Umbilical cord (tissue), 2 donors: ENCODE measurements around the gene ABCA3. TPM values are rescaled to one million over a fixed set of nuclear protein-coding genes. Genes with fewer than 3 reads are reported as not detected.

Experiments
- DNase-seq: peaks from one replicate; pipeline ENCODE4 v3.0.0-alpha.2; 2015; ENCODE audit warnings: low spot score
- total RNA-seq: library from RNA; depleted of rRNA; stranded (reverse); fragments of >200 nt; gene quantifications from one replicate; pipeline ENCODE4 v1.2.3, GENCODE V29; 2014; ENCODE audit warnings: low replicate concordance; ENCODE audit not compliant: insufficient read depth

ABCA3 gene
- total RNA-seq, 1 donor from 2014 or later, result 0.72 TPM

DNA sequence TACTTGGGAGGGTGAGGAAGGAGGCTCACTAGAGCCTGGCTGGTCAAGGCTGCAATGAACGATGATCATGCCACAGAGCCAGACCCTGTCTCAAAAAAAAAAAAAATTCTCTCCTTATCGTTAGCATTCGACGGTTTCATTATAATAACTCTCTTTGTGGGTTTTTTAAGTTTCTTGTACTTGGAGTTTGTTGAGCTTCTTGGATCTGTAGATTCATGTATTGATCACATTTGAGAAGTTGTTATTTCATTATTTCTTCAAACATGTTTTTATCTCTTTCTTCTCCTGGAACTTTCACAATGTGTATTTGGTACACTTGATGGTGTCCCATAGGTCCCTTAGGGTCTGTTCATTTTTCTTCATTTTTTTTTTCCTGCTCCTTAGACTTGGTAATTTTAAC is 16.8 kb upstream of the ABCA3 start:
- DNase-seq, result no peak

DNA sequence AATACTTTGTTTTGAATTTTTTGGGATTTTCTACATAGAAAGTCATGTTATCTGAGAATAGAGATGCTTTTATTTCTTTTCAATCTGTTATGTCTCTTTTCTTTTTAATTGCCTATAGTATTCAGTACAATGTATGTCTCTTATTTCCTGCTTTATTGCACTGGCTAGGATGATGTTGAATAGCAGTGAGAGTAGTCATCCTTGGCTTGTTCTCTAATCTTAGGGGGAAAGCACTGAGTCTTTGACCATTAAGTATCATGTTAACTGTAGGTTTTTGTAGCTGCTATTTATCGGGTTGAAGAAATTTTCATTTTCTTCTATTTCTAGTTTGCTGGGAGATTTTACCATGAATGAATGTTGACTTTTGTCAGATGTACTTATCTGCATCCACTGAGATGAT is 10.0 kb upstream of the ABCA3 start:
- DNase-seq, result no peak

DNA sequence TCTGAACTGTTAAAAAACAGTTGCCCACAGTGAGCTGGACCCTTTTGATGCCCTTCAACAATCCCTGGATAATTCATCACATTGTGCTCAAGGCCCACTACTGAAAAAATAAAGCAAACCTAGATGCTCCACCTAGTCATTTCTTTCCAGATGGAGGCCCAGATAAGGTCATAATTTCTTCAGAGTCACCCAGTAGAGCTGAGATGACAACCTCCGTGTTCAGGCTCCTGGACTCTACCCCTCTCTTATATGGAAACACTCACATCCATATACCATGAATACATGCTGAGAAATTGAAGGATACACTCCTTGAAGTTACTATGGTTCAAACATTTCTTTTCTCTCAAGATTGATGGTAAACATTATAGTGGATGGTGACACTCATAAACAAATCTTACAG is 2.7 kb upstream of the ABCA3 start:
- DNase-seq, result no peak

DNA sequence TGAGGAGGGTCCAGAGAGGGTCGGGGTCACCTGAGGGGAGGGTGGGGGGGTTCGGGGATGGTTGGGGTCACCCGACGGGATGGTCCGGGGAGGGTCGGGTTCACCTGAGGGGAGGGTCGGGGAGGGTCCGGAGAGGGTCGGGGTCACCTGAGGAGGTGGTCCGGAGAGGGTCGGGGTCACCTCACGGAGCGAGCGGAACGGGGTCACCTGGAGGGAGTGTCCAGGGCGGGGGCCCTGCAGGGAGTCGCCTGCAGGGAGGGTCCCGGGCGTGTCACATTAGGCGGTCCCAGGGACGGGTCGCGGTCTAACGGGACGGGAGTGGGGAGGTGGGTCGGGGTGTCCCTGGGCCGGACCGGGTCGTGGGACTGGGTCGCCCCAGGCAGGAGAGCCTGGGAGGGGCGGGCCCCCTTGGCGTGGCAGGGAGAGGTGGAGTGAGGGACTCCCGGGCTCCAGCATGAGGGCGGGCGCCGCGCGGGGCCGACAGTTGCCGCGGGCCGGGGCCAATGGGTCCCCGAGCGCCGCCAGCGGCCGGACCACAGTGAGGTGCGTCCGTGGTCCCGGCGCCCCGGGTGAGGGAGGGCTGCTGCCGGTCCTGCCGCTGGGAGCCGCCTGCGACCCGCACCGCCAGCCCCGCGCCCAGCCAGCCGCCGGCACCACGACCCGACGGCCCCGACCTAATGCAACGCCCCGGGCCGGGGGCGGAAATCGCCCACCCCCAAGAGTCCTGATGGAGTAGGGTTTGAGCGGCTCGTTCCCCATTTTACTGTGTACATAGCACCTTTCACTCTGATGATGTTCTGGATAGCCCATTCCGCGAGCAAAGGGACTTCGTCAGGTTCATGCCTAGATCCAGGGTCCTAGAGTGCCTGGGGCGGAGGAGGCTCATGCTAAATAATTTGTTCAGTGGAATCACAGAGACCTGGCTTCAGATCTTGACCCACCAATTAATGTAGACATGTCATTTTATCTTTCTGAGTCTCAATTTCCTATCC is 1.2 kb upstream of the ABCA3 start:
- DNase-seq, result no peak

DNA sequence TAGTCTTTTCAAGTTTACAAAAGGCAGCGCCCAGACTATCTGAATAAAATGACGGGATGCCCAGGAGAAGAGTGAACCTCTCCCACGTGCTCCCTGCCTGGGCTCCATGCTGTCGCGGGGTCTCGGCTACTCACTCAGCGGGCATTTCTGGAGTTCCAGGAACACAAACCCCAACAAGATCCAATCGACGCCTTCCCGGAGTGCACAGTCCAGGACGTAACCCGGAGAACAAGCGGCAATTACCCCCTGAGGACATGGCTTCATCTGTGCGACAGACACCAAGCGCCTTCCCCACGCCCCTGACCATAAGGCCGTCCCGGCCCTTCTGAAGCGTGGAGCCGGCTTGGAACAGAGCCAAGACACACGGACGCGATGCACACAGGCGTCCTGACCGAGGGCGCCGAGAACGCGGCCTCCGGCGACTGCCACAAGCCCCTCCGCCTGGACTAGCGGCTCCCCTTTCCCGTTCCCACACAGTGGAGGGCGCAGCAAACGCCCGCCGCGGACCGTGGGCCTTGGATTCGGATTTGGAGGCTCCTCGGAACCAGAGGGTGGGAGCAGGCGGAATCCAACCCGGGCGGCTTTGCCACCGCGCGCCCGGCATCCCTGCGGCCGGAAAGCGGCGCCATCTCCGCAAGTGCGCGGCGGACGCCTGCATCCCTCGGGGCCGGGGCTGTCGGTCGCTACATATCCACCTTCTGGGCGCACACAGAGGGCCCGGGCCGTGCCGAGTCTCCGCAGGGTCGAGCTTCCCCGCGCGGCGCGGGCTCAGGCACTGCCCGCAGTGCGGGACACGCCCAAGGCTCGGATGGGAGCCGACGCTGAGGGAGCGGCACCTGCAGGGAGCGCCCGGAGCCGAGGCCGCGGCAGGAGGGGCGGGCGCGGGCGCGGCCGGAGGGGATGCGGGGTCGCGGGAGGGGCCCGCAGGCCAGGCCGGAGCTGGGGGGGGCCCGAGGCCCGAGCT is 725 bp downstream of the ABCA3 start:
- peak; percentile 22 for DNase-seq

DNA sequence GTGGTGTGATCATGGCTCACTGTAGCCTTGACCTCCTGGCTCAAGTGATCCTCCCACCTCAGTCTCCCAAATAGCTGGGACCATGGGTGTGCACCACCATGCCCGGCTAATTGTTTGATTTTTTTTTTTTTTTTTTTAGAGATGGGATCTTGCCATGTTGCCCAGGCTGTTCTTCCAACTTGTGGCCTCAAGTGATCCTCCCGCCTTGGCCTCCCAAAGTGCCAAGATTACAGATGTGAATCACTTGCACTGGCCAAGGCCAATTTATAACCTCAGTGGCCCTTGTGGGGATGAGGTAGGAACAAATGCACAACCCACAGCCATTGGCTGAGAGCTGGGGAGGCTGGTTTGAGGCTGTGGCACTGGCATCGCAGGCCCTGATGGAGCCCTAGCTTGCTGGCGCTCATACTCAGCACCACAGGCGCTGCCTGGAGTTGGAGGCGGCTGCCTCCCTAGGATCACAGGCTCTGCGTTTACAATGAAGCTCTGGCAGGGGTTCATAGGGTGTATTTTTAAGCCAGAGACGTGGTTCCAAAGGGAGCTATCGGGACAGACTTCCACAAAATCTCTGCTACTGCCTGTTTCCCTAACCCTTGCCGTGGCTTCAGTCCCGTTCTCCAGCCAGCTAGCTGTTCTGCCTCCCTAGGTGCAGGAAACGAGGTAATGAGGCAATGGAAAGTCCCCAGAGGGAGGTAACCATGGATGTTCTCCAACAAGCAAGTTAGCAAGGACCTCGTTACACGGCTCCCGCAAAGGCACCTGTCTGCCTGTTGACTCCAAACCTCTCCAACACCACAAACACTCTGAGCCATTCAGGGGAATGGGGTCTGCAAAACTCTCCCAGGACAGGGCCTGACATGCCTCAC is 2.9 kb downstream of the ABCA3 start:
- DNase-seq, result no peak

DNA sequence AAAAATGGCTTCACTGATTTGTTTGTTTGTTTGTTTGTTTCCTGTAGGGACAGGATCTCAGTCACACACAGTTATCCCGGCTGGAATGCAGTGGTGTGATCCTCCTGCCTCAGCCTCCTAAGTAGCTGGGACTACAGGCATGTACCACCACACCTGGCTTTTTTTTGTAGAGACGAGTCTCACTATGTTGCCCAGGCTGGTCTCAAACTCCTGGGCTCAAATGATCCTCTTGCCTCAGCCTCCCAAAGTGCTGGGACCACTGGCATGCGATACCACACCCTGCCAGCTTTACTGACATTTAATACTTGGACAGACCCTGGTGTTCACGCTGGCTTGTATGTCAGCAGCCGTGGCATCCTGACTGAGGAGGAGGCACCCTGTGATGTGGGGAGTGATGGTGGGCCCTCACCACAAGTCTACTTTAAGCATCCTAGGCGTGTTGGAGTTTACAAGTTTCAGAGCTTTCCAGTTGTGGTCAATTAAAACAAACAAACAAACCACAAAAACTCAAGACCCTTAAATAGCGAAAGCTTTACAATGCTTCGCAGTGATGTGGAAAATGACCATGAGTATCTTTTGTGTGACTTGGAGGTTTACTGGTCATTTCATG is 5.1 kb downstream of the ABCA3 start:
- DNase-seq, result no peak

DNA sequence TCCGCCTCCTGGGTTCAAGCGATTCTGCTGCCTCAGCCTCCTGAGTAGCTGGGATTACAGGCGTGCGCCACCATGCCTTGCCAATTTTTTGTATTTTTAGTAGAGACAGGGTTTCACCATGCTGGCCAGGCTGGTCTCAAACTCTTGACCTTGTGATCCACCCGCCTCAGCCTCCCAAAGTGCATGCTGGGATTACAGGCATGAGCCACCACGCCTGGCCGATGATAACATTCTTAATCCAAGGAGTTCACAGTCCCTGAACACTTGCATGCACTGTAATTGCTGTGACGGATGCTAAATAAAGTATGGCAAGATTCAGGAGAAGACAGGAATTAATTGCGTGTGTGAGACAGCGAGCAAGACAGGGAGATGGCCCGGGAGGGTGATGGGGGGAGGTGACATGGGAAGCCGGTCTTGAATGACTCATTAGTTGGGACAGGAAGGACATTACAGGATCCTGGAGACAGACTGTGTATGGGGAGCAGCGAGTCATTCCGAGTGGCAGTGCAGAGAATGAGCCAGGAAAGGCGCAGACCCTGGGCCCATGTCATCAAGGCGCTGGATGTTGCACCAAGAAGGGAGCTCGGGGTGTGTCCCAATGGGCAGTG is 6.7 kb downstream of the ABCA3 start:
- DNase-seq, result no peak

DNA sequence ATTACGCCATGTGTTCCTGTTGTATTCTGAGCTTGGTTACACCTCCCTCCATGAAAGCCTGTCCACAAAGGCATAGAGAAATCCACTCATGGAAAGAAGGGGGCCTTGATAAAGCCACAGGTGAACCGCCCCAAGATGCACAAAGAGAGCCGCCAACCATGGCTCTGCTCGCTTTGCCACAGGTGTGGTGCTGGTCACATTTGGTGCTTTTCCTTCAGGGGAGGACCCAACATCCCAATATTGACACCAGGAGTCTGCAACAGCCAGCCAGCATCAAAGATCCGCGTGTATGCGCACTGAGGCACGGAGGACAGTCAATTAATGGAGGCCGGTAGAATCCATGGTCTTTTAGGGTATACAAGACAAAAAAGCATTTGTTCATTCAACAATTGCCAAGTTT is 7.3 kb downstream of the ABCA3 start:
- DNase-seq, result no peak

DNA sequence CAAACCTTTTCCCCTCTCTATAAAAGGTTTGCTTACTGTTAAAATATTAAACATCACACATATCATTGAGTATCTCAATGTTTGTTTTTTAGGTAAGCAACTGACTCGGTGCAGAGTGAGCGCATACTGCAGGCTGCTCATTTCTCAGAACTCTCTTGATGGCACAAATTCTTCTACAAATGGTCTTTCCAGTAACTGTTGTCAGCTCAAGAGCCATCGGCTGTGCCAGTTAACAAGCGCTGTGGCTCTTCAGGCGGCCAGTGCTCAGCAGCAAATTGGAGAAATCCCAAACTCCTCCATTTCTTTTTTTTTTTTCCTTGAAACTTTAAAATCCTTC is 8.6 kb downstream of the ABCA3 start:
- no peak for DNase-seq

DNA sequence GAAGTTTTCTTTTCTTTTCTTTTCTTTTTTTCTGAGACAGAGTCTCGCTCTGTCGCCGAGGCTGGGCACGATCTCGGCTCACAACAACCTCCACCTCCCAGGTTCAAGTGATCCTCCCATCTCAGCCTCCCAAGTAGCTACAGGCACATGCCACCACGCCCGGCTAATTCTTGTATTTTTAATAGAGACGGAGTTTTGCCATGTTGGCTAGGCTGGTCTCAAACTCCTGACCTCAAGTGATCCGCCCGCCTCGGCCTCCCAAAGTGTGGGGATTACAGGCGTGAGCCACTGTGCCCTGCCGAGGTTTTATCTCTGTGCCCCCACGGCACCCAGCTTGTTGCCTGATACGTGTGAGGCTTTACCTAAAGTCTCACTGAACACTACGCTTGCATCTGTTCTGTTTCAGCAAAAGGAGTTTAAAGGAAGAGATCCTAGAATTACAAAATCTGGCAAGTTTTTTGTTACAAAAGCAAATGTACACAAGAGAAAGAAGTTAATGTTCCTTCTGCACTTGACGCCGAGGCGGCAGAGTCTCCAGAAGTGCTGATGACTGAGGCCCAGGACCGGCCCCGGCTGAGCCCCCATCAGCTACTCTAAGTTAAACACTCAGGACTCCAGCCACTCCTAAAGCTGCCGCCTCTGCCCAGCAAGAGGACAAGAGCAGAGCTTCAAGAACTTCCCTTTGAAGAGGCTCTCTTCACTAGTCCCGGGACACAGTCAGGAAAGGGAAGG is 9.2 kb downstream of the ABCA3 start:
- no peak for DNase-seq

DNA sequence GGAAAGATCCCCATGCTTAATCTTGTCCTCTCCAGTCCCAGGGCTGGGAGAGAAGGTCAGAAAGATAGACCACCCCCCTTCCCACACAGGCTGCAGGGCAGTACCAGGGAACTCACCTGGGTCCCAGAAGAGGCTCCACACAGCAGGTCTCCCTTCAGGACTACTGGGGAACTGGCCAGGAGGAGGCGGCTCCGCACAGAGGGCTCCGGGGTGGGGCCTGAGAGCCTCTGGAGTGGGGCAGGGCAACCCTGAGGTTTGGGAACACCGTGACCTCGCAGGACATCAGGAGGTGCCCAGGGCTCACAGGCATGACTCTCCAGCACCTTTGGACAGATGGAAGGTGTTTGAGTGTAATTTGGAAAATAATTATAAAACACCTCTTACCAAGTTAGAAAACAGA is 11.0 kb downstream of the ABCA3 start:
- no peak for DNase-seq

DNA sequence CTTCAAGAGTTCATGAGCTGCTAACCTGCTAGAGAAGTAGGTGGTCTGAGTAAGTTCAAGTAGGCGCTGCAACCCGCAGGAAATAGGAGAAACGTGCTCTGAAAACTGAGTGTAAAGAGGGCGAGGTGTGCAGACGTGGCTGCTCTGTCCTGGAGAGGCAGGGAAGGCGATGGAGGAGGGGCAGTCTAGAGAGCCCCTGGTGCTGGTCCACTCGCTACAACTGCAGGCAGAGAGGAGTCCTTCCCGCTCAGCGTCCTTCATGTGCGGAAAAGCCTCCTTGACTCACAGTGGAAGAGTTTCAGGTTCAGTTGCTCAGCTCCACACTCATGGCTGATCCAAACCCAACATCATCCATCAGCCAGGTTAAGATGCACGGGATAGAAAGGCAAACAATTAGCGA is 12.1 kb downstream of the ABCA3 start:
- no peak for DNase-seq

DNA sequence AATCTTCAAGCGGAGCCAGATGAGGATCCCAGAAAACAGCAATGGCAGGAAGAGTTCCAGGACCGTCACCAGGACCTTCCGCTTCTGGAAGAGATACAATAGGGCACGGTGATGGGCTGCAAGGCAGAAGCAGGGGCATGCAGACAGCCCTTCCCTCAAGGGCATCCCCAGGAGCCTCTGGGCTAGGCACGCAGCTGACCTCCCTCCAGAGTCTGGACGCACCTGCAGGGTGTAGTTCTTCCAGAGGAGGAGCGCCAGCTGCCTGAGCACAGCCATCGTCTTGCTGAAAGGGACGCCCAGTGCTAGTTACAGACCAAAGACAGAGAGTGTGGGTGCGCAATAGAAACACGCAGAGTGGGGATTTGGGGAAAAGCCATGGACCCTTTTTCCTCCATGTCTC is 14.3 kb downstream of the ABCA3 start:
- DNase-seq, result no peak

DNA sequence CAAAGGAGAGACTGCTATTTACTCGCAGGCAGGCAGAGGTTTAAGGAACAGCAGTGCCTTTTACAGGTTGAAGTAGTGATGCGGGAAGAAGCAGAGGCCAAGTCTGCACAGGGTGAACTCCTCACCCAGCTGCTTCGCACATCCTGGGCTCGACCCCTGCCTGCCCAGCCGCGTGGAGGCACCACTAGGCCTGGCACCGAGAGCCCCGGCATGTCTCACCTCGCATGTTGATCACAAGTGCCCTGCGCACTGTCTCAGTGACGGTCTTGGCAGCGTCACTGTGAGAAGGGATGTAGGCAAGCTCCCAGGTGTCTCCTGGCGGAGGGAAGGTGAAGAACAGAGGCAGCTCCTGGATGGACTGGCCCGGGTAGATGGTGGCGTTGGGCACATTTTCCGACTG is 14.7 kb downstream of the ABCA3 start:
- DNase-seq, result no peak

DNA sequence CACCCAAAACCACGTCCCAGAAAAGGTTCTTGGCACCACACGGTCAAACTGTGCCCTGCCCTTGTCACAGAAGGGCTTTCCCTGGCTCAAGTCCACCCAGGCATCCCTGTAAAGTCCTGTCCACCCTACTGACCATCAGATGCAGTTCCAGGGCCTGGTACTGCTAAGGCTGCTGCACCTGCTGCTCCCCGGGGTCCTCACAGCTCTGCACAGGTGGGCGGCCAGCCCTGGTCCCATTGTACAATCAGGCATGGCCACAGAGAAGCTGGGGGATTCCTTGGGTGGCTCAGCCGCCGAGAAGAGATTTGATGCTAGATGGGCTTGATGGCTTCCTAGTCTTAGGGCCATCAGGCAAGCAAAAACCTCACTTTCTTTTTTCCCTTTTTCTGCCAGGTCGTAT is 15.3 kb downstream of the ABCA3 start:
- no peak for DNase-seq

DNA sequence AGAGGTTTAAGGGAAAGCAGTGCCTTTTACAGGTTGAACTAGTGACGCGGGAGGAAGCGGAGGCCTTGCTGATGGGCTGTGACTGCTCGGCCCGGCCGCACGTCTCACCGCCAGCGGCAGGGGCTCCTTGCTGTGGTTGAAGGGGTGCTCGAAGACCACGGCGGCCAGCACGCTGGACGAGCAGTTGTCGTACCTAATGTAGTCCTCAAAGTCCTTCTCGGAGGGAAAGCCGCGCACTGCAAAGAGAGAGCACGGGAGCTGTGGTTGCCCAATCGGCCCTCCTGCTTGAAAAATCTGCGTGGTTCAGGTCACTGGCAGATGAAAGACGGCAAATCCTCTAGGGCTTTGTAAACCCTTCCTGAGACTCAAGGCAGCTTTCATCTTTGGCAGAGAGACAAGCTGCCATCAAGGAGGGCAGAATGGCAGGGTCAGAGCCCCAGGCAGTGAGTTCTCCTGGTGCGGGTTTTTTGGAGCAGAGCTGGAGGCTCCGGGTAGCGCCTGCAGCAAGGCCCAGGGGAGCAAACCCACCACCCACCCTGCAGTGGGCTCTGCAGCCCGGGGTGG is 16.1 kb downstream of the ABCA3 start:
- no peak for DNase-seq

DNA sequence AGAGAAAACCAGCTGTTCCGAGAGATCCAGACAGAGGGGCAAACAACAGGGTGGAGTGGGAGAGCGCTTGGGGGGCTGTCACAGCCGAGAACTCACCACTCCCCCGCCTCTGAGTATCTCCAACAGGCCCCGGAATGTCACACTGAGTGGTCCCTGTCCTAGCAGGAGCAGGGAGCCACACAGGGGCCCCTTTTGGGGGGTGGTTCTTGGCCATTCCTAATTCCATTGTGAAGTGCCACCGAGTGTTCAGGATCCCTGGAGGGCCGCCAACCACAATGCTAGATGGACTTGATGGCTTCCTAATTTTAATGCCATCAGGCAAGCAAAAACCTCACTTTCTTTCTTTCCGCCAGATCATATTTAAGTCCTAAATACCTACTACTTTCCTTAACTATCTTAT is 16.8 kb downstream of the ABCA3 start:
- DNase-seq, result no peak

DNA sequence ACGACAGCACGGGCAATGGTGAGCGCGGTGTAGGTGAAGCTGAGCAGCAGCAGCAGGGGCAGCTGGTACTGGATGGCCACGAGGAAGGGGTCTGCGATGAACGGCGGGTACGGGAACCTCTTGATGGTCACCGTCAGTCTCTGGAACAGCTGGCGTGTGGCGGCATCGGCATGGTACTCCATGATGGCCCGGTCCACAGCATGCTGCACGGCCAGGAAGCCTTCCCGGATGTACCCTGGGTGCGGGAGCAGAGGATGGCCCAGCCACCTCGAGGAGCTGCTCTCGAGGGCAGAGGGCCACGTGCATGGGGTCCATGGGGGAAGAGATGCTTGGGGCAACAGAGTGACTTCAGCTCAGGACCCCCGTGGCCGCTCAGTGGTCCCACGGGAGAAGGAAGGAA is 20.9 kb downstream of the ABCA3 start:
- DNase-seq, result no peak
